Cardiac muscle cell (in vitro differentiated cells and primary cell): ENCODE measurements around the gene ARHGEF19. TPM values are rescaled to one million over a fixed set of nuclear protein-coding genes. Genes with fewer than 3 reads are reported as not detected.

ENCODE experiments used
- DNase-seq, 2 donors: peaks; one replicate each; pipeline versions ENCODE4 v3.0.0 to v3.0.0-alpha.2; 2010 to 2017; ENCODE audit warnings: low read depth in 1 of 2, low spot score in 1 of 2
- H3K27ac ChIP-seq: fragments of 200-600 bp; sonication (generic); 2 replicates; pipeline ENCODE4 v1.5.1; 2016
- H3K27me3 ChIP-seq: fragments of 200-600 bp; sonication (generic); 2 replicates; pipeline ENCODE4 v1.6.0; 2016; ENCODE audit warnings: control low read depth
- H3K36me3 ChIP-seq: fragments of 200-600 bp; sonication (generic); 2 replicates; pipeline ENCODE4 v1.5.1; 2016; ENCODE audit warnings: control low read depth
- H3K4me1 ChIP-seq: fragments of 200-600 bp; sonication (generic); 2 replicates; pipeline ENCODE4 v1.8.1; 2017; ENCODE audit warnings: low read depth, mild to moderate bottlenecking, mixed run types
- H3K4me3 ChIP-seq: fragments of 200-600 bp; sonication (generic); 2 replicates; pipeline ENCODE4 v1.5.1; 2016; ENCODE audit warnings: mild to moderate bottlenecking
- H3K9me3 ChIP-seq: fragments of 200-600 bp; sonication (generic); 2 replicates; pipeline ENCODE4 v1.5.1; 2017; ENCODE audit warnings: low read depth, mild to moderate bottlenecking, control low read depth
- polyA plus RNA-seq: library from polyadenylated mRNA; unstranded; fragments of >200 nt; fragmentation: Nextera tagmentation; extraction: Ambion mirVana; gene quantifications from 2 replicates; pipeline ENCODE4 v1.2.1, GENCODE V29; 2016
- total RNA-seq: library from RNA; depleted of rRNA; stranded (reverse); fragments of >200 nt; gene quantifications from 2 replicates; pipeline ENCODE4 v1.2.3, GENCODE V29; 2016
- TF ChIP-seq, protein P1 (sequence below): IDR thresholded peaks from 2 replicates; pipeline ENCODE4 v1.5.1; 2012; ENCODE audit warnings: low read depth, mild to moderate bottlenecking, low read length

The ARHGEF19 gene
- total and polyA plus RNA-seq, 2 experiments from 2014 or later, result 4.0 to 6.7 TPM

DNA sequence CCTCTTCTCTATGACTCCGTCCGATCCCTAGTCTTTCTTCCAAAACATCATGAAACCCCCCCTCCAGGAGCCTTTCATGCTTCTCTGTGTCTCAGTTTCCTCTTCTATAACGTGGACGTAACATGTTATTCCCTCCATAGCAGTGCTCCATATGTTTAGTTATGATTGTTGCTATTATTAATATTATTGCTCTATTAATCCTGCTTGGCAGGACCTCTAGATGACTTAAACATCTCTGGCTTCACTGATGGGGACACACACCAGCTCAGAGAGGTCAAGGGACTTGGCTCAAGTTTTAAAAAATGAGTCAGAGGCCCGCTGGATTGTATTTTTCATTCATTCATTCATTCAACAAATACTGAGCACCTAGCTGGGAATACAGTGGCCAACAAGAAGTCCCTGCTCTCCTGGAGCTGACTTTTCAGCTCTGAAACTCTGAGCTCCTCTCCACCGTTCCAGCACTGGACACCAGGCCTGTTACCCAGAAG, 24.9 kb upstream of the ARHGEF19 start:
- Histone ChIP-seq H3K27ac (peak overlapping the region; percentile 59), H3K36me3 (no peaks in the 10 kb centered on the region), H3K4me3 (peak overlapping the region; percentile 66), H3K9me3 (no peaks in the 10 kb centered on the region), H3K4me1 (no peaks in the 10 kb centered on the region), H3K27me3 (no peaks in the 10 kb centered on the region)
- DNase-seq, result no peak
- TF ChIP-seq, protein P1, sequence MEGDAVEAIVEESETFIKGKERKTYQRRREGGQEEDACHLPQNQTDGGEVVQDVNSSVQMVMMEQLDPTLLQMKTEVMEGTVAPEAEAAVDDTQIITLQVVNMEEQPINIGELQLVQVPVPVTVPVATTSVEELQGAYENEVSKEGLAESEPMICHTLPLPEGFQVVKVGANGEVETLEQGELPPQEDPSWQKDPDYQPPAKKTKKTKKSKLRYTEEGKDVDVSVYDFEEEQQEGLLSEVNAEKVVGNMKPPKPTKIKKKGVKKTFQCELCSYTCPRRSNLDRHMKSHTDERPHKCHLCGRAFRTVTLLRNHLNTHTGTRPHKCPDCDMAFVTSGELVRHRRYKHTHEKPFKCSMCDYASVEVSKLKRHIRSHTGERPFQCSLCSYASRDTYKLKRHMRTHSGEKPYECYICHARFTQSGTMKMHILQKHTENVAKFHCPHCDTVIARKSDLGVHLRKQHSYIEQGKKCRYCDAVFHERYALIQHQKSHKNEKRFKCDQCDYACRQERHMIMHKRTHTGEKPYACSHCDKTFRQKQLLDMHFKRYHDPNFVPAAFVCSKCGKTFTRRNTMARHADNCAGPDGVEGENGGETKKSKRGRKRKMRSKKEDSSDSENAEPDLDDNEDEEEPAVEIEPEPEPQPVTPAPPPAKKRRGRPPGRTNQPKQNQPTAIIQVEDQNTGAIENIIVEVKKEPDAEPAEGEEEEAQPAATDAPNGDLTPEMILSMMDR, result no peak

DNA sequence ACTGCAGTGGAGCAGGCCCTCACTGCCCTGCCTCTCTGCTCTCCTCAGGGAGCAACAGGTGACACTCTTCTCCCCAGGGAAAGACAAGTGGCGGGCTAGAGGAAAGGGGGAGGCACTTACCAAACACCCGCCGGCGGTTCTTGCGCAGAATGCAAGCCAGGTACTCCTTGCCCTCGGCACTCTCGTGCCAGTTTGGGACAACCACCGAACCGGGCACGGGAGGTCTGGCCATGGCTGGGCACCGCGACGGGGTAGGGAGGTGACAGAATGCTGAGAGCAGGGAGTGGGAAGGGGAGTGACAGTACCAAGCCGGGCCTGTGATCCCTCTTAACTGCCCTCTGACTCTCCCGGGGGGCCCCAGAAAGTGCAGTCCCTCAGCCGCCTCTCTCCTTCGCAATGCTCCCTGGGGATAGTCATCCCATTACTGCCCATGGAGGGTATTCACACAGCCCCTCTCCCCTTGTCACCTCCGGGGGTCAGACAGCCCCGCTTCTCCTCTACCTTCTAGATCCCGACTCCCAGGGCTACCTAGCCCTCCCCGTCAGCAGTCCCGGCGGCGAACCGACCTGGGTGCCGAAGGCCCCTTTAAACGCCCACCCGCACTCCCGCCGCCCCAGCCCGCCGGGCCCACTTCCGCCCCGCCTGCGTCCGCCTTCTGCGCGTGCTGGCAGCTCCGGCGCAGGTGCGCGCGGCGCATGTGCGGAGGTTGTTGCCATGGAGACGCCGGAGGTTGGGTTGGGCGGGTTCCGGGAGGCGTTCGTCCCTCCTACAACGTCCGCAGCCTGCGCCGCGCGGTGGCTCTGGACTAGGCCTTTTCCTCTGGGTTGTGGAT, 24.3 kb upstream of the ARHGEF19 start, which contains the start of gene CPLANE2:
TSS of gene CPLANE2 (minus strand) at position 673 of the 832 bp plus-strand sequence. CDS start at position 232, 441 bp downstream.
- Histone ChIP-seq H3K9me3 (no peaks in the 10 kb centered on the region), H3K4me3 (peak within 1 kb of the TSS; percentile 66), H3K27ac (peak within 1 kb of the TSS; percentile 59), H3K36me3 (no peaks in the 10 kb centered on the region), H3K27me3 (no peaks in the 10 kb centered on the region), H3K4me1 (no peaks in the 10 kb centered on the region)
- DNase-seq, result peak; percentile 95 to 97
- TF ChIP-seq, protein P1, result peak; percentile 5

DNA sequence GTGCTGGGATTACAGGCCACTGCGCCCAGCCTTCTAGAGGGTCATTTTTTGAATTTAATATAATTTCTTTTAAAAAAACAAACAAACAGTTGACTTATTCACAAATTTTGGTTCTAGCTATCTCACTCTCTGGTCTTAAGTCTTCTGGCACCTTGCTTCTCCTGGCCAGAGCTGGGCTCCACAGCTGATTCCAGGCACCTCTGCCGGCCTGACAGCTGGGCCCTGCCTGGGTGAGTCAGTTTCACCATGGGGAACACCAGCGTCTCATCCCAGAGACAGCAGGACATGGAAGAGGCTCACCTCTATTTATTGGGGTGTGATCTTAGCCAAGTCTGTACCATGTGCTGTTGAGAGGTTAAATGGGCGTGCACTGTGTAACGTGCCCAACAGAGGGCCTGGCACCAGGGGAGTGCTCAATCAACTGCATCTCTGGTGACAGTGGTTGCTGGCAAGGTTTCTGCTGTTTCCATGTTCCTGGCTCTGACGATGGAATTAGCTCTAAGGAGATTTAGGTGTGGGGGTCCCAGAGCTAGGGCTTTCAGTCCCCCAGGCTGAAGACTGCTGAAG, 23.6 kb upstream of the ARHGEF19 start:
- no peaks in the 10 kb centered on the region for H3K9me3 ChIP-seq
- H3K27ac ChIP-seq, result no peak overlapping the region
- H3K4me1 ChIP-seq, result no peaks in the 10 kb centered on the region
- peak in 1 of 2 donors; percentile 9 for DNase-seq
- peak overlapping the region; percentile 66 for H3K4me3 ChIP-seq
- H3K27me3 ChIP-seq, result no peaks in the 10 kb centered on the region
- TF ChIP-seq, protein P1, result no peak
- no peaks in the 10 kb centered on the region for H3K36me3 ChIP-seq

DNA sequence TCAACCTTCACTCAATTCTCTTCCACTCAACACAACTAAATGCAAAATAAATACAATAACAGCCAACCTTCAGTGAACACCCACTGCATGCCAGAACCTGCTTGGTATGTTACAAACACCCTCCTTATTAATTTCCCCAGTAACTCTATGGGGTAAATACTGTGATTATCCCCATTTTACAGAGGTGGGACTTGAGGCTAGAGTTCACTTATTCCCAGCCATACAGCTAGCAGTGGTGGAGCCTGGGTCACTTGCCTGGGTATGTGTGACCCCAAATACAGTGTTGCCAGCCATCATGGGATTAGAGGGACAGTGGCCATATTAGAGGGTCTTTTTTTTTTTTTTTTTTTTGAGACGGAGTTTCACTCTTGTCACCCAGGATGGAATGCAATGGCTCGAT, 22.9 kb upstream of the ARHGEF19 start:
- Histone ChIP-seq H3K4me1 (no peaks in the 10 kb centered on the region), H3K4me3 (no peak overlapping the region), H3K36me3 (no peaks in the 10 kb centered on the region), H3K27ac (no peak overlapping the region), H3K9me3 (no peaks in the 10 kb centered on the region), H3K27me3 (no peaks in the 10 kb centered on the region)
- TF ChIP-seq, protein P1, result no peak
- DNase-seq, result no peak

DNA sequence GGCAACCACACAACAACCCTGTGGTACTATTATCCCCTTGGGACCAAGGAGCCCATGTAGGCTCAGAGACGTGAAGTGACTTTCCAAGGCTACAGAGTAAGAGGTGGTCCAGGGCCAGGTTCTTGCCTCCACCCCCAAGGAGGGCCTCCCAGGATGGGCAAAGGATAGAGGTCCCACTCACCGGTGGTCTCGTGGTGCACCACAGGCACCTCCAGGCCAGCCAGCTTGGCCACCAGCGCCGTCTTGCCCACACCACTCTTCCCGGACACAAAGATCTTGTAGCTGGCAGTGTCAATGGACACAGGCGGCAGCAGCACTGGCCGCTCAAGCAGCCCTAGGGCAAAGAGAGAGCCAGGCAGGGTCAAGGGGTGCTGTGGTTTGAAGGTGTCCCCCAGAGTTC, 21.0 kb upstream of the ARHGEF19 start:
- TF ChIP-seq, protein P1, result no peak
- DNase-seq, result no peak
- H3K36me3 ChIP-seq, result no peaks in the 10 kb centered on the region

More for the DNA sequence above, 21.0 kb upstream of the ARHGEF19 start:
- Histone ChIP-seq H3K27me3 (peaks cover 7% of the 10 kb centered on the region), H3K27ac (no peak overlapping the region), H3K4me3 (no peak overlapping the region), H3K4me1 (no peaks in the 10 kb centered on the region), H3K9me3 (no peaks in the 10 kb centered on the region)
